Liver (tissue), 9 donors: ENCODE results near the gene USP48. TPM values are rescaled to one million over a fixed set of nuclear protein-coding genes. Genes with fewer than 3 reads are reported as not detected.

Experiments used
- DNase-seq: peaks from one replicate; pipeline ENCODE4 v3.0.0-alpha.2; 2017; ENCODE audit warnings: low spot score
- H3K27ac ChIP-seq, 2 donors: one replicate each; pipeline ENCODE4 v1.7.0; 2013; ENCODE audit warnings: inconsistent platforms in 2 of 2, low read length in 2 of 2, control low read depth in 1 of 2, low read depth in 1 of 2, mild to moderate bottlenecking in 1 of 2
- H3K27me3 ChIP-seq, 4 donors: one replicate each; pipeline versions ENCODE4 v1.6.1 to v1.7.0; 2013; ENCODE audit warnings: low read length in 3 of 4, inconsistent platforms in 1 of 4, mild to moderate bottlenecking in 1 of 4, moderate library complexity in 1 of 4; ENCODE audit not compliant: control insufficient read depth in 4 of 4, insufficient read depth in 4 of 4
- H3K36me3 ChIP-seq, 4 donors: one replicate each; pipeline versions ENCODE4 v1.6.1 to v1.7.0; 2013; ENCODE audit warnings: low read length in 3 of 4, mild to moderate bottlenecking in 3 of 4, low read depth in 1 of 4, moderate library complexity in 1 of 4; ENCODE audit not compliant: control insufficient read depth in 4 of 4, insufficient read depth in 3 of 4
- H3K4me1 ChIP-seq, 4 donors: one replicate each; pipeline versions ENCODE4 v1.6.1 to v1.7.0; 2013; ENCODE audit warnings: low read length in 3 of 4, mild to moderate bottlenecking in 3 of 4, moderate library complexity in 1 of 4; ENCODE audit not compliant: control insufficient read depth in 4 of 4, insufficient read depth in 4 of 4
- H3K4me3 ChIP-seq, 3 donors: one replicate each; pipeline versions ENCODE4 v1.6.1 to v1.7.0; 2013; ENCODE audit warnings: low read length in 3 of 3, control low read depth in 1 of 3, low read depth in 1 of 3, mild to moderate bottlenecking in 1 of 3
- H3K9ac ChIP-seq, 2 donors: one replicate each; pipeline ENCODE4 v1.7.0; 2013; ENCODE audit warnings: low read length in 2 of 2, mild to moderate bottlenecking in 2 of 2, moderate library complexity in 2 of 2, control low read depth in 1 of 2, low read depth in 1 of 2
- H3K9me3 ChIP-seq, 4 donors: one replicate each; pipeline versions ENCODE4 v1.6.1 to v1.7.0; 2013; ENCODE audit warnings: low read length in 3 of 4; ENCODE audit not compliant: control insufficient read depth in 4 of 4
- EGR1 ChIP-seq, 2 donors: IDR thresholded peaks; 2 replicates each; pipeline ENCODE4 v1.6.1; 2016 to 2018; ENCODE audit warnings: antibody characterized with exemption in 2 of 2, low read depth in 2 of 2
- FOXA1 ChIP-seq: IDR thresholded peaks from 2 replicates; pipeline ENCODE4 v1.6.1; 2016; ENCODE audit warnings: antibody characterized with exemption
- GABPA ChIP-seq, 2 donors: IDR thresholded peaks in 1 of 2; conservative IDR thresholded peaks in 1 of 2; 2 replicates each; pipeline ENCODE4 v1.6.1; 2016; ENCODE audit warnings: antibody characterized with exemption in 2 of 2, mild to moderate bottlenecking in 1 of 2, moderate library complexity in 1 of 2
- HNF4A ChIP-seq, 2 donors: conservative IDR thresholded peaks; 2 replicates each; pipeline ENCODE4 v1.6.1; 2016; ENCODE audit warnings: antibody characterized with exemption in 2 of 2, mild to moderate bottlenecking in 2 of 2
- HNF4G ChIP-seq: IDR thresholded peaks from 2 replicates; pipeline ENCODE4 v1.6.1; 2016; ENCODE audit warnings: antibody characterized with exemption
- NR2F2 ChIP-seq: IDR thresholded peaks from 2 replicates; pipeline ENCODE4 v1.6.1; 2016; ENCODE audit warnings: antibody characterized with exemption
- TAF1 ChIP-seq: conservative IDR thresholded peaks from 2 replicates; pipeline ENCODE4 v1.6.1; 2016; ENCODE audit warnings: antibody characterized with exemption, mild to moderate bottlenecking
- YY1 ChIP-seq: IDR thresholded peaks from 2 replicates; pipeline ENCODE4 v1.6.1; 2016; ENCODE audit warnings: antibody characterized with exemption, mild to moderate bottlenecking
- WGBS: extraction: QIAGEN DNeasy Blood & Tissue Kit; methylation state at CpG from one replicate; pipeline ENCODE4 v1.1.7; 2013; 5-methylcytosine and 5-hydroxymethylcytosine counted together
- polyA plus RNA-seq, 2 donors: library from polyadenylated mRNA; stranded (reverse) in 1 of 2; unstranded in 1 of 2; fragments of 200-250 nt in 1 of 2; fragments of >200 nt in 1 of 2; fragmentation: Nextera tagmentation in 1 of 2; extraction: Ambion mirVana in 1 of 2; gene quantifications; one replicate each; pipeline versions ENCODE4 v1.2.1 to v1.2.3, GENCODE V29; 2013 to 2015
- total RNA-seq, 2 donors: library from RNA; depleted of rRNA; stranded (reverse); fragments of >200 nt; gene quantifications; one replicate each; pipeline ENCODE4 v1.2.3, GENCODE V29; 2014
- TF ChIP-seq, protein P1 (sequence below): IDR thresholded peaks from 2 replicates; pipeline ENCODE4 v1.6.1; 2016; ENCODE audit warnings: antibody characterized with exemption
- TF ChIP-seq, protein P2 (sequence below): fragments of 150-350 bp; IDR thresholded peaks from 2 replicates; pipeline ENCODE4 v1.5.1; 2017; ENCODE audit warnings: improper control_type of control experiment, low read depth, low read length; ENCODE audit not compliant: missing input control
- TF ChIP-seq, protein P3 (sequence below): IDR thresholded peaks from 2 replicates; pipeline ENCODE4 v1.6.1; 2016; ENCODE audit warnings: antibody characterized with exemption
- TF ChIP-seq, protein P4 (sequence below): IDR thresholded peaks from 2 replicates; pipeline ENCODE4 v1.6.1; 2016; ENCODE audit warnings: antibody characterized with exemption, mild to moderate bottlenecking
- TF ChIP-seq, protein P5 (sequence below): IDR thresholded peaks from 2 replicates; pipeline ENCODE4 v1.6.1; 2016; ENCODE audit warnings: antibody characterized with exemption
- donor health status: healthy.
- donor health status: healthy.
- donor health status: healthy.
- donor health status: healthy.
- donor health status: healthy.

The USP48 gene
- total and polyA plus RNA-seq, 4 donors, result 7.8 to 34.9 (median 23.1) TPM

DNA sequence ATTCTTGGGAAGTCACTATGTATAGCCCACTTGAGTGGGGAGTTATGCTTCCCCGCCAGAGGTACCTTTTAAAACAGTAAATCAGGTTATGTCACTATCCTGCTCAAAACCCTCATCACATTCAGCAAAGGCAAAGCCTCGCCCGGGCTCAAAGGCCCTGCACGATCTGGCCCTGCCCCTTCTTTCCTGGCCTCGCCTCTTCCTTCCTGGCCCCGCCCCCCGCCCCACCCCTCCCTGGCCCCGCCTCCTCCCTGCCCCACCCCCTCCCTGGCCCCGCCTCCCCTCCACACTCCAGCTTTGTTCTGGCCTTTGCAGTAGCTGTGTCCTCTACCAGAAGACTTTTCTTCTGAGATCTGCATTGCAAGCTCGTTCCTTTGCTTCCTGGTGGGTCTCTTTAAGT is 35.7 kb upstream of the USP48 start:
- H3K27ac ChIP-seq, result no peak overlapping the region
- H3K4me3 ChIP-seq, result no peak overlapping the region
- H3K36me3 ChIP-seq, result peaks cover 0 to 3% (median 0%) of the 10 kb centered on the region in 4 donors
- no peaks in the 10 kb centered on the region for H3K27me3 ChIP-seq
- no peaks in the 10 kb centered on the region for H3K9me3 ChIP-seq
- H3K4me1 ChIP-seq, result peaks cover 0 to 8% (median 0%) of the 10 kb centered on the region in 4 donors
- TF ChIP-seq GABPA (IDR thresholded peaks at IDR 0.05 in 1 of 2, conservative IDR thresholded peaks at IDR 0.05 in 1 of 2), result no peak
- TF ChIP-seq, protein P1, sequence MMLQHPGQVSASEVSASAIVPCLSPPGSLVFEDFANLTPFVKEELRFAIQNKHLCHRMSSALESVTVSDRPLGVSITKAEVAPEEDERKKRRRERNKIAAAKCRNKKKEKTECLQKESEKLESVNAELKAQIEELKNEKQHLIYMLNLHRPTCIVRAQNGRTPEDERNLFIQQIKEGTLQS, result no peak
- TF ChIP-seq HNF4A (conservative IDR thresholded peaks at IDR 0.05), result no peak
- no peak overlapping the region for H3K9ac ChIP-seq
- DNase-seq, result peak; percentile 76
- WGBS, result 32% methylated on average over 10 of the region's 10 CpGs

DNA sequence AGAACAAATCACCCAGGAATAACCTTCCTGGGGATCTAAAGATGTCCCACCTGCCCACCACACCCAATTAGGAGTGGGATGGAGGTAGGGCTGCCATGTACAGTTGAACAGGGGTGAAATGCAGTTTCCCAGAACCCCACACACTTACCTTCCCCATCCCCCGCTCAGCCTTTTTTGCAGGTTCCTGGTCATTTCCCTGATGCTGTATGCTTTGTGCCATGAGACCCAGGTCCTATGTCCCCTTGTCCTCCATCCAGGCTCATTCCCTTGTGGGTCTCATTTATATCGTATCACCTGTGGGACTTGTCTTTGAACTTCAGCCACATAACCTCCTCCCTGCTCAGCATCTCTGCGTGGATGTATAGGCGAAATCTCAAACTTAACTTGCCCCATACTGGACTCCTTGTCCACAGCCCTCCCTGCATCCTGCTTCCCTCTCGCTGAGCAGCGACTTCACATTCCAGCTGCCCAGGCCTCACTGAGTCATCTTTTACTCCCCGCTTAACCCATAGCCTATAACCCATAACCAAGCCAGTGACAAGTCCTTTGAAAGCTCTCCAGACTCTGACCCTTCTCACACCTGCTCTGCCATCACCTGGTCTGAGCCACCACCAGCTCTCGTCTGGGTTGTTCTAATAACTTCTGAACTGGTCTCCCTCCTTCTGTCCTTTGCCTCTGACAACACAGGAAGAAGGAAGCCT is 33.8 kb upstream of the USP48 start:
- Histone ChIP-seq H3K9me3 (no peaks in the 10 kb centered on the region), H3K27me3 (no peaks in the 10 kb centered on the region), H3K9ac (no peak overlapping the region), H3K36me3 (no peaks in the 10 kb centered on the region), H3K4me1 (peaks cover 0 to 8% (median 0%) of the 10 kb centered on the region in 4 donors), H3K27ac (no peak overlapping the region), H3K4me3 (no peak overlapping the region)
- DNase-seq, result no peak
- TF ChIP-seq HNF4A (conservative IDR thresholded peaks at IDR 0.05), result no peak
- no peak for TF ChIP-seq EGR1 (IDR thresholded peaks at IDR 0.05; ENCODE audit: low read depth in 2 of 2)
- no peak for TF ChIP-seq FOXA1
- TF ChIP-seq HNF4G, result no peak
- TF ChIP-seq, protein P2, sequence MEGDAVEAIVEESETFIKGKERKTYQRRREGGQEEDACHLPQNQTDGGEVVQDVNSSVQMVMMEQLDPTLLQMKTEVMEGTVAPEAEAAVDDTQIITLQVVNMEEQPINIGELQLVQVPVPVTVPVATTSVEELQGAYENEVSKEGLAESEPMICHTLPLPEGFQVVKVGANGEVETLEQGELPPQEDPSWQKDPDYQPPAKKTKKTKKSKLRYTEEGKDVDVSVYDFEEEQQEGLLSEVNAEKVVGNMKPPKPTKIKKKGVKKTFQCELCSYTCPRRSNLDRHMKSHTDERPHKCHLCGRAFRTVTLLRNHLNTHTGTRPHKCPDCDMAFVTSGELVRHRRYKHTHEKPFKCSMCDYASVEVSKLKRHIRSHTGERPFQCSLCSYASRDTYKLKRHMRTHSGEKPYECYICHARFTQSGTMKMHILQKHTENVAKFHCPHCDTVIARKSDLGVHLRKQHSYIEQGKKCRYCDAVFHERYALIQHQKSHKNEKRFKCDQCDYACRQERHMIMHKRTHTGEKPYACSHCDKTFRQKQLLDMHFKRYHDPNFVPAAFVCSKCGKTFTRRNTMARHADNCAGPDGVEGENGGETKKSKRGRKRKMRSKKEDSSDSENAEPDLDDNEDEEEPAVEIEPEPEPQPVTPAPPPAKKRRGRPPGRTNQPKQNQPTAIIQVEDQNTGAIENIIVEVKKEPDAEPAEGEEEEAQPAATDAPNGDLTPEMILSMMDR, result no peak
- no peak for TF ChIP-seq NR2F2
- TF ChIP-seq, protein P3, sequence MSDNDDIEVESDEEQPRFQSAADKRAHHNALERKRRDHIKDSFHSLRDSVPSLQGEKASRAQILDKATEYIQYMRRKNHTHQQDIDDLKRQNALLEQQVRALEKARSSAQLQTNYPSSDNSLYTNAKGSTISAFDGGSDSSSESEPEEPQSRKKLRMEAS, result no peak
- TF ChIP-seq TAF1, result no peak
- no peak for TF ChIP-seq GABPA (IDR thresholded peaks at IDR 0.05 in 1 of 2, conservative IDR thresholded peaks at IDR 0.05 in 1 of 2)
- no peak for TF ChIP-seq YY1
- TF ChIP-seq, protein P4, sequence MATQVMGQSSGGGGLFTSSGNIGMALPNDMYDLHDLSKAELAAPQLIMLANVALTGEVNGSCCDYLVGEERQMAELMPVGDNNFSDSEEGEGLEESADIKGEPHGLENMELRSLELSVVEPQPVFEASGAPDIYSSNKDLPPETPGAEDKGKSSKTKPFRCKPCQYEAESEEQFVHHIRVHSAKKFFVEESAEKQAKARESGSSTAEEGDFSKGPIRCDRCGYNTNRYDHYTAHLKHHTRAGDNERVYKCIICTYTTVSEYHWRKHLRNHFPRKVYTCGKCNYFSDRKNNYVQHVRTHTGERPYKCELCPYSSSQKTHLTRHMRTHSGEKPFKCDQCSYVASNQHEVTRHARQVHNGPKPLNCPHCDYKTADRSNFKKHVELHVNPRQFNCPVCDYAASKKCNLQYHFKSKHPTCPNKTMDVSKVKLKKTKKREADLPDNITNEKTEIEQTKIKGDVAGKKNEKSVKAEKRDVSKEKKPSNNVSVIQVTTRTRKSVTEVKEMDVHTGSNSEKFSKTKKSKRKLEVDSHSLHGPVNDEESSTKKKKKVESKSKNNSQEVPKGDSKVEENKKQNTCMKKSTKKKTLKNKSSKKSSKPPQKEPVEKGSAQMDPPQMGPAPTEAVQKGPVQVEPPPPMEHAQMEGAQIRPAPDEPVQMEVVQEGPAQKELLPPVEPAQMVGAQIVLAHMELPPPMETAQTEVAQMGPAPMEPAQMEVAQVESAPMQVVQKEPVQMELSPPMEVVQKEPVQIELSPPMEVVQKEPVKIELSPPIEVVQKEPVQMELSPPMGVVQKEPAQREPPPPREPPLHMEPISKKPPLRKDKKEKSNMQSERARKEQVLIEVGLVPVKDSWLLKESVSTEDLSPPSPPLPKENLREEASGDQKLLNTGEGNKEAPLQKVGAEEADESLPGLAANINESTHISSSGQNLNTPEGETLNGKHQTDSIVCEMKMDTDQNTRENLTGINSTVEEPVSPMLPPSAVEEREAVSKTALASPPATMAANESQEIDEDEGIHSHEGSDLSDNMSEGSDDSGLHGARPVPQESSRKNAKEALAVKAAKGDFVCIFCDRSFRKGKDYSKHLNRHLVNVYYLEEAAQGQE, result no peak
- TF ChIP-seq, protein P5, sequence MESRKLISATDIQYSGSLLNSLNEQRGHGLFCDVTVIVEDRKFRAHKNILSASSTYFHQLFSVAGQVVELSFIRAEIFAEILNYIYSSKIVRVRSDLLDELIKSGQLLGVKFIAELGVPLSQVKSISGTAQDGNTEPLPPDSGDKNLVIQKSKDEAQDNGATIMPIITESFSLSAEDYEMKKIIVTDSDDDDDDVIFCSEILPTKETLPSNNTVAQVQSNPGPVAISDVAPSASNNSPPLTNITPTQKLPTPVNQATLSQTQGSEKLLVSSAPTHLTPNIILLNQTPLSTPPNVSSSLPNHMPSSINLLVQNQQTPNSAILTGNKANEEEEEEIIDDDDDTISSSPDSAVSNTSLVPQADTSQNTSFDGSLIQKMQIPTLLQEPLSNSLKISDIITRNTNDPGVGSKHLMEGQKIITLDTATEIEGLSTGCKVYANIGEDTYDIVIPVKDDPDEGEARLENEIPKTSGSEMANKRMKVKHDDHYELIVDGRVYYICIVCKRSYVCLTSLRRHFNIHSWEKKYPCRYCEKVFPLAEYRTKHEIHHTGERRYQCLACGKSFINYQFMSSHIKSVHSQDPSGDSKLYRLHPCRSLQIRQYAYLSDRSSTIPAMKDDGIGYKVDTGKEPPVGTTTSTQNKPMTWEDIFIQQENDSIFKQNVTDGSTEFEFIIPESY, result no peak
- 83% methylated on average over 8 of the region's 8 CpGs for WGBS
